A549 (cell line): ENCODE measurements around the gene SYCE1. TPM values are rescaled to one million over a fixed set of nuclear protein-coding genes. Genes with fewer than 3 reads are reported as not detected.
"Not testable (repeated sequence)": the region's sequence is repeated elsewhere in the genome, so short reads cannot be mapped to it uniquely, and the experiment has no call there.

Experiments used
- ATAC-seq, 2 experiments: fragments of 200-7000 bp in 1 of 2; fragments of >200 bp in 1 of 2; cut with Nextera tagmentation in 1 of 2; cut with Tn5 transposase in 1 of 2; 3 replicates each; pipeline versions ENCODE4 v1.8.0 to v1.9.1; 2018 to 2020; ENCODE audit warnings: mild to moderate bottlenecking in 1 of 2, moderate library complexity in 1 of 2
- CTCF ChIA-PET: fragments of 300-600 bp; sonication (Branson Sonifier 250); formaldehyde crosslinking; extraction: SDS; loops from one replicate; lab custom pipeline; 2021; ENCODE audit warnings: antibody characterized with exemption, inconsistent platforms; lab: Yijun Ruan, JAX
- POLR2A ChIA-PET: fragments of 350-600 bp; formaldehyde crosslinking; extraction: SDS; loops from one replicate; lab custom pipeline; 2021; ENCODE audit warnings: antibody characterized with exemption, inconsistent platforms; lab: Yijun Ruan, JAX
- DNase-seq, 2 experiments: peaks; one replicate each; pipeline versions ENCODE4 v3.0.0 to v3.0.0-alpha.2; 2011 to 2016; ENCODE audit warnings: low read depth in 1 of 2, low spot score in 1 of 2
- FAIRE-seq: peaks from 2 replicates; lab custom pipeline; 2011; peaks lifted over from hg19 to GRCh38; lab: Jason Lieb, UNC
- H3K27ac ChIP-seq, 2 experiments: fragments of >200 bp; sonication (Bioruptor Twin); formaldehyde crosslinking; 3 replicates each; pipeline ENCODE4 v1.5.1; 2016 to 2017
- H3K4me1 ChIP-seq: fragments of >200 bp; sonication (Bioruptor Twin); formaldehyde crosslinking; 3 replicates; pipeline ENCODE4 v1.6.1; 2016
- H3K4me2 ChIP-seq: fragments of >200 bp; sonication (Bioruptor Twin); formaldehyde crosslinking; 3 replicates; pipeline ENCODE4 v1.6.1; 2016
- H3K4me3 ChIP-seq: fragments of >200 bp; sonication (Bioruptor Twin); formaldehyde crosslinking; 3 replicates; pipeline ENCODE4 v1.5.1; 2016
- H3K9me3 ChIP-seq: fragments of >200 bp; sonication (Bioruptor Twin); formaldehyde crosslinking; 3 replicates; pipeline ENCODE4 v1.6.1; 2016
- BHLHE40 ChIP-seq: IDR thresholded peaks from 2 replicates; pipeline ENCODE4 v1.6.1; 2012; ENCODE audit warnings: low read depth, low read length, inconsistent platforms
- CBX8 ChIP-seq: fragments of 200-600 bp; sonication (generic); IDR thresholded peaks from 2 replicates; pipeline ENCODE4 v1.6.1; 2016
- CHD4 ChIP-seq: fragments of 200-600 bp; sonication (generic); IDR thresholded peaks from 2 replicates; pipeline ENCODE4 v1.6.1; 2016; ENCODE audit warnings: antibody characterized with exemption, mild to moderate bottlenecking, borderline replicate concordance
- EHMT2 ChIP-seq: fragments of 200-600 bp; sonication (generic); IDR thresholded peaks from 2 replicates; pipeline ENCODE4 v1.6.1; 2016; ENCODE audit warnings: antibody characterized with exemption, low read depth, mild to moderate bottlenecking, moderate library complexity
- ELK1 ChIP-seq: fragments of 150-350 bp; IDR thresholded peaks from 2 replicates; pipeline ENCODE4 v1.6.1; 2014; ENCODE audit warnings: low read depth, mild to moderate bottlenecking, low read length
- EP300 ChIP-seq, 2 experiments: fragments of >200 bp; sonication (Bioruptor Twin); formaldehyde crosslinking; IDR thresholded peaks; 2 replicates in 1 of 2; 3 replicates in 1 of 2; pipeline ENCODE4 v1.6.1; 2016 to 2017
- ESRRA ChIP-seq: fragments of 150-350 bp; IDR thresholded peaks from 2 replicates; pipeline ENCODE4 v1.6.1; 2014; ENCODE audit warnings: mild to moderate bottlenecking, low read length, borderline replicate concordance
- GATA3 ChIP-seq: IDR thresholded peaks from 2 replicates; pipeline ENCODE4 v1.6.1; 2012; ENCODE audit warnings: borderline replicate concordance
- HES2 ChIP-seq: fragments of >200 bp; sonication (Bioruptor Twin); formaldehyde crosslinking; IDR thresholded peaks from 2 replicates; pipeline ENCODE4 v1.6.1; 2016
- HOXA7 ChIP-seq: fragments of 250-450 bp; sonication (Bioruptor Pico); IDR thresholded peaks from 2 replicates; pipeline ENCODE4 v1.5.0; 2020; ENCODE audit warnings: mild to moderate bottlenecking, moderate library complexity
- HOXB5 ChIP-seq: fragments of 250-450 bp; sonication (Bioruptor Pico); IDR thresholded peaks from 2 replicates; pipeline ENCODE4 v1.5.0; 2020; ENCODE audit warnings: mild to moderate bottlenecking, moderate library complexity
- JUNB ChIP-seq: fragments of >200 bp; sonication (Bioruptor Twin); formaldehyde crosslinking; IDR thresholded peaks from 2 replicates; pipeline ENCODE4 v1.6.1; 2016
- KDM5A ChIP-seq: fragments of 200-600 bp; sonication (generic); IDR thresholded peaks from 2 replicates; pipeline ENCODE4 v1.6.1; 2016; ENCODE audit warnings: antibody characterized with exemption, mild to moderate bottlenecking
- NR3C1 ChIP-seq: fragments of >200 bp; sonication (Bioruptor Twin); formaldehyde crosslinking; IDR thresholded peaks from 3 replicates; pipeline ENCODE4 v1.6.1; 2017
- PBX3 ChIP-seq: IDR thresholded peaks from 2 replicates; pipeline ENCODE4 v1.6.1; 2012
- POLR2AphosphoS2 ChIP-seq: conservative IDR thresholded peaks from 2 replicates; pipeline ENCODE4 v1.6.1; 2012; ENCODE audit warnings: low read length, improper control_type of control experiment, inconsistent platforms
- RAD21 ChIP-seq, 2 experiments: fragments of >200 bp in 1 of 2; sonication (Bioruptor Twin) in 1 of 2; formaldehyde crosslinking in 1 of 2; IDR thresholded peaks in 1 of 2; conservative IDR thresholded peaks in 1 of 2; 2 replicates in 1 of 2; 3 replicates in 1 of 2; pipeline ENCODE4 v1.6.1; 2012 to 2018; ENCODE audit warnings: inconsistent platforms in 1 of 2
- RARB ChIP-seq: fragments of 250-450 bp; sonication (Bioruptor Pico); IDR thresholded peaks from 2 replicates; pipeline ENCODE4 v1.8.0; 2021; ENCODE audit warnings: mild to moderate bottlenecking, moderate library complexity
- RCOR1 ChIP-seq: fragments of 150-350 bp; IDR thresholded peaks from 2 replicates; pipeline ENCODE4 v1.6.1; 2014; ENCODE audit warnings: antibody characterized with exemption, low read length, low read depth
- TP53 ChIP-seq: fragments of 250-450 bp; sonication (Bioruptor Pico); IDR thresholded peaks from 2 replicates; pipeline ENCODE4 v1.5.0; 2021; ENCODE audit warnings: mild to moderate bottlenecking, moderate library complexity
- ZSCAN20 ChIP-seq: fragments of 250-450 bp; sonication (Bioruptor Pico); IDR thresholded peaks from 2 replicates; pipeline ENCODE4 v1.8.0; 2022; ENCODE audit warnings: mild to moderate bottlenecking, moderate library complexity
- WGBS: methylation state at CpG from one replicate; pipeline ENCODE4 v1.1.6; 2017; ENCODE audit errors: missing lambda C conversion rate; 5-methylcytosine and 5-hydroxymethylcytosine counted together
- polyA plus RNA-seq, 4 experiments: library from polyadenylated mRNA; depleted of rRNA in 3 of 4; stranded (reverse); fragments of >200 nt; fragmentation: RNase III in 1 of 4; extraction: RNeasy Plus Mini Kit Qiagen cat#74134 plus additional on column Dnase treatment in 1 of 4; gene quantifications; 2 replicates in 3 of 4; 3 replicates in 1 of 4; pipeline ENCODE4 v1.2.3, GENCODE V29; 2011 to 2017

The SYCE1 gene
- polyA plus RNA-seq, 2 of the 4 experiments (the other 2 are of a cell fraction), result not detected

GRCh38 chr10:133592716-133593115 lies 27.3 kb upstream of the SYCE1 start:
- DNase-seq (no peak), FAIRE-seq (no peak), ATAC-seq (no peak)
- H3K4me1 ChIP-seq, result no peaks in the 10 kb centered on the region
- no peak overlapping the region for H3K27ac ChIP-seq
- WGBS, result 33% methylated on average over 6 of the region's 6 CpGs
- CTCF ChIA-PET, result interaction anchor here (1.0 kb wide), 1 partner anchor 263 kb away, joined by 4 read pairs; no protein-coding TSS in a partner anchor
- H3K4me2 ChIP-seq, result no peak overlapping the region
- no peak for TF ChIP-seq ZSCAN20 (CRISPR knock-in tag)
- TF ChIP-seq, all 56 proteins: peak for 0
- Histone ChIP-seq H3K9me3 (no peaks in the 10 kb centered on the region), H3K4me3 (no peak overlapping the region)
- POLR2A ChIA-PET, result no interaction called here

- 21% methylated on average over 10 of the region's 10 CpGs for WGBS
- POLR2A ChIA-PET, result no interaction called here
Observed at GRCh38 chr10:133590970-133591359, 25.6 kb upstream of the SYCE1 start.

GRCh38 chr10:133590226-133590969 lies 25.0 kb upstream of the SYCE1 start:
- FAIRE-seq (no peak), ATAC-seq (peak; percentile 36 to 48; a peak in 3 of 6 replicates), DNase-seq (no peak)
- no peak overlapping the region for H3K4me3 ChIP-seq
- no peak overlapping the region for H3K4me2 ChIP-seq
- H3K27ac ChIP-seq, result no peak overlapping the region
- TF ChIP-seq RAD21 (conservative IDR thresholded peaks at IDR 0.05 in 1 of 2, IDR thresholded peaks at IDR 0.05 in 1 of 2), result no peak
- CTCF ChIA-PET, result no interaction called here
- no peaks in the 10 kb centered on the region for H3K4me1 ChIP-seq
- 23% methylated on average over 5 of the region's 13 CpGs for WGBS
- POLR2A ChIA-PET, result no interaction called here
- no peaks in the 10 kb centered on the region for H3K9me3 ChIP-seq

More at GRCh38 chr10:133590970-133591359, 25.6 kb upstream of the SYCE1 start:
- CTCF ChIA-PET, result no interaction called here
- Histone ChIP-seq H3K4me2 (no peak overlapping the region), H3K27ac (no peak overlapping the region), H3K9me3 (no peaks in the 10 kb centered on the region), H3K4me1 (no peaks in the 10 kb centered on the region), H3K4me3 (no peak overlapping the region)
- DNase-seq (no peak), ATAC-seq (peak; percentile 21 to 60; a peak in 3 of 6 replicates), FAIRE-seq (no peak)
- TF ChIP-seq GATA3, result no peak
- TF ChIP-seq JUNB, result no peak
- TF ChIP-seq RARB (CRISPR knock-in tag), result no peak
- TF ChIP-seq HES2, result no peak
- no peak for TF ChIP-seq KDM5A
- TF ChIP-seq RCOR1, result no peak
- TF ChIP-seq HOXB5, result no peak
- no peak for TF ChIP-seq NR3C1
- TF ChIP-seq HOXA7 (CRISPR knock-in tag), result no peak
- no peak for TF ChIP-seq CHD4
- no peak for TF ChIP-seq TP53 (CRISPR knock-in tag)
- TF ChIP-seq ELK1, result no peak
- no peak for TF ChIP-seq POLR2AphosphoS2
- TF ChIP-seq ZSCAN20 (CRISPR knock-in tag), result no peak
- no peak for TF ChIP-seq PBX3
- TF ChIP-seq CBX8, result no peak
- no peak for TF ChIP-seq ESRRA
- TF ChIP-seq EP300 (IDR thresholded peaks at IDR 0.05), result no peak
- no peak for TF ChIP-seq EHMT2
- no peak for TF ChIP-seq BHLHE40
- TF ChIP-seq, all 56 proteins: peak for 0

- ATAC-seq, H3K4me1 ChIP-seq, H3K4me2 ChIP-seq, DNase-seq, H3K27ac ChIP-seq, POLR2A ChIA-PET, H3K4me3 ChIP-seq, FAIRE-seq, CTCF ChIA-PET: not testable (repeated sequence)
- WGBS, result no CpG with 5 or more reads among the region's 31 CpGs
- peaks cover 12% of the 10 kb centered on the region for H3K9me3 ChIP-seq
Observed at GRCh38 chr10:133577037-133577436, 11.7 kb upstream of the SYCE1 start.

- peak; percentile 63 for FAIRE-seq
Observed at GRCh38 chr10:133573460-133573859, 8.1 kb upstream of the SYCE1 start.

GRCh38 chr10:133572055-133572454 lies 6.7 kb upstream of the SYCE1 start:
- H3K9me3 ChIP-seq, result peaks cover 12% of the 10 kb centered on the region
- H3K4me3 ChIP-seq, POLR2A ChIA-PET, H3K4me2 ChIP-seq, H3K4me1 ChIP-seq, ATAC-seq, DNase-seq, CTCF ChIA-PET, H3K27ac ChIP-seq, FAIRE-seq: not testable (repeated sequence)
- WGBS, result 70% methylated on average over 11 of the region's 11 CpGs

More at GRCh38 chr10:133573460-133573859, 8.1 kb upstream of the SYCE1 start:
- ATAC-seq, H3K4me3 ChIP-seq, H3K4me1 ChIP-seq, H3K4me2 ChIP-seq, DNase-seq, POLR2A ChIA-PET, H3K27ac ChIP-seq: not testable (repeated sequence)
- CTCF ChIA-PET, result interaction anchor here (0.9 kb wide), 1 partner anchor 22 kb away, joined by 3 read pairs; no protein-coding TSS in a partner anchor
- H3K9me3 ChIP-seq, result peaks cover 12% of the 10 kb centered on the region
- 42% methylated on average over 1 of the region's 1 CpG for WGBS
